CD4-positive, alpha-beta T cell treated with Interleukin-17A for 1 hour (primary cell): ENCODE data around the gene AOX1.
"Not testable (repeated sequence)": the region's sequence is repeated elsewhere in the genome, so short reads cannot be mapped to it uniquely, and the experiment has no call there.

Experiments
- DNase-seq: peaks from one replicate; pipeline ENCODE4 v3.0.0-alpha.2; 2020

The AOX1 gene

GRCh38 chr2:200705305-200706041, 119.7 kb downstream of the AOX1 start:
- no peak for DNase-seq

GRCh38 chr2:200708943-200709342, 123.1 kb downstream of the AOX1 start:
- no peak for DNase-seq

GRCh38 chr2:200713003-200713703, 127.3 kb downstream of the AOX1 start:
- DNase-seq = peak; percentile 98

DNA sequence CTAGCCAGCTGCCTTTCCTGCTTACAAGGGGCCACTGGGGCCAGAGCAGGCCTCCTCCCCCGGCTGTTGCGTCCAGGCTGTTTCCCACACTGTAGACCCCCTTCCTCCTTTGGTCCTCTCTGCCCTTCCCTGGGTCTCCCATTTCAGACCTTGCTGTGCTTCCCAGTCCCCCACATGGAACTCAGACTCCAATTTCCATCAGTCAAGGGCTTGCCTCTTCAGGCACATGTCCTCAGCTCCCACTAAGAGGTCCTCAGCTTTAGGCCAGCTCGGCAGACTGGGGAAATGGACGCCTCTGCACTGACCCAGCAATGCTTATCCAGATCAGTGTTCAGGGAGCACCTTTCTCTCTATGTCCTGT, 127.9 kb downstream of the AOX1 start:
- no peak for DNase-seq

DNA sequence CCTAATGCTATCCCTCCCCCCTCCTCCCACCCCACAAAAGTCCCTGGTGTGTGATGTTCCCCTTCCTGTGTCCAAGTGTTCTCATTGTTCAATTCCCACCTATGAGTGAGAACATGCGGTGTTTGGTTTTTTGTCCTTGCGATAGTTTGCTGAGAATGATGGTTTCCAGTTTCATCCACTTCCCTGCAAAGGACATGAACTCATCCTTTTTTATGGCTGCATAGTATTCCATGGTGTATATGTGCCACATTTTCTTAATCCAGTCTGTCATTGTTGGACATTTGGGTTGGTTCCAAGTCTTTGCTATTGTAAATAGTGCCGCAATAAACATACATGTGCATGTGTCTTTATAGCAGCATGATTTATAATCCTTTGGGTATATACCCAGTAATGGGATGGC, 129.2 kb downstream of the AOX1 start:
- not testable (repeated sequence) for DNase-seq

- DNase-seq = no peak
These were observed 130.6 kb downstream of the AOX1 start for GRCh38 chr2:200716386-200716785.
